Activated B cell treated with CpG ODN at 0.5 μM for 24 hours (primary cell): ENCODE measurements around the gene TGM6. TPM values are rescaled to one million over a fixed set of nuclear protein-coding genes. Genes with fewer than 3 reads are reported as not detected.

ENCODE experiments used
- ATAC-seq: fragments of 200-7000 bp; cut with Tn5 transposase; one replicate; pipeline ENCODE4 v1.10.0; 2021; ENCODE audit warnings: low read depth, mild to moderate bottlenecking, moderate library complexity
- CTCF ChIA-PET: fragments of 350-600 bp; sonication (Branson Sonifier 250); formaldehyde crosslinking; loops from one replicate; lab custom pipeline; 2021; ENCODE audit warnings: antibody characterized with exemption; lab: Charles Lee
- POLR2A ChIA-PET: fragments of 350-600 bp; sonication (Branson Sonifier 250); formaldehyde crosslinking; loops from one replicate; lab custom pipeline; 2021; ENCODE audit warnings: antibody characterized with exemption; lab: Charles Lee
- DNase-seq: peaks from one replicate; pipeline ENCODE4 v3.0.0; 2022
- H3K27ac Mint-ChIP-seq: one replicate; pipeline ENCODE4 v1.8.0; 2020; ENCODE audit warnings: mixed read lengths
- H3K27me3 Mint-ChIP-seq: one replicate; pipeline ENCODE4 v1.8.0; 2021; ENCODE audit warnings: mixed read lengths
- H3K36me3 Mint-ChIP-seq: one replicate; pipeline ENCODE4 v1.8.0; 2021; ENCODE audit warnings: low read depth, mixed read lengths
- H3K4me1 Mint-ChIP-seq: one replicate; pipeline ENCODE4 v1.8.0; 2021; ENCODE audit warnings: mixed read lengths
- H3K4me3 Mint-ChIP-seq: one replicate; pipeline ENCODE4 v1.8.0; 2020; ENCODE audit warnings: mild to moderate bottlenecking, mixed read lengths
- H3K9me3 Mint-ChIP-seq: one replicate; pipeline ENCODE4 v1.8.0; 2020; ENCODE audit warnings: mixed read lengths
- intact Hi-C: fragments of 100-400 bp; cut with micrococcal nuclease; formaldehyde crosslinking; loops from one replicate; pipeline ENCODE4 v1.15.1; 2024
- total RNA-seq: library from RNA; stranded (reverse); gene quantifications from 2 replicates; pipeline ENCODE4 v1.2.3, GENCODE V29; 2022
- TF ChIP-seq, protein P1 (sequence below): fragments of 200-600 bp; IDR thresholded peaks from one replicate; pipeline ENCODE4 v1.8.0; 2022; ENCODE audit warnings: antibody characterized with exemption, mild to moderate bottlenecking

Gene TGM6
- total RNA-seq, 1 donor from 2014 or later, result not detected

DNA sequence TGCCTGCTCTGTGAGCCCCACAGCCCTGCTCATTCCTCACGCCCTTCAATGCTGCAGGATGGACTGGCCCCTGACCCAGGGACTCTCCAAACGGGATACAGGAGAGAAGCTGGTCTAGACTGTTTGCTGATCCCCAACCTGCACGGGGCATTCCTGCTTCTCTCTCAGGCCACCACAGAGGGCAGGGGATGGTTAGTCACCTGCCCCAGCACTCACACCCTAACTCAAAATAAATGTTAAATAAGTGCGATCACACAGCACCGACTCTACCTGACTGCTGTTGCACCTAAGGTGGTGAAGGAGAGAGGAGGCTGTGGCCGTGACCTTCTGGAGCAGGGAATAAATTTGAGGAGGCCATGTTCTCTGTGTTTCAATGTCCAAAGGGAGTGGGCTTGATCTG lies 39.9 kb upstream of the TGM6 start:
- CTCF ChIA-PET, result no interaction called here
- peaks cover 20% of the 10 kb centered on the region for H3K27me3 Mint-ChIP-seq
- no peaks in the 10 kb centered on the region for H3K9me3 Mint-ChIP-seq
- no peaks in the 10 kb centered on the region for H3K4me1 Mint-ChIP-seq
- ATAC-seq (no peak), DNase-seq (no peak)
- no peaks in the 10 kb centered on the region for H3K36me3 Mint-ChIP-seq
- no peak overlapping the region for H3K27ac Mint-ChIP-seq
- TF ChIP-seq, protein P1, sequence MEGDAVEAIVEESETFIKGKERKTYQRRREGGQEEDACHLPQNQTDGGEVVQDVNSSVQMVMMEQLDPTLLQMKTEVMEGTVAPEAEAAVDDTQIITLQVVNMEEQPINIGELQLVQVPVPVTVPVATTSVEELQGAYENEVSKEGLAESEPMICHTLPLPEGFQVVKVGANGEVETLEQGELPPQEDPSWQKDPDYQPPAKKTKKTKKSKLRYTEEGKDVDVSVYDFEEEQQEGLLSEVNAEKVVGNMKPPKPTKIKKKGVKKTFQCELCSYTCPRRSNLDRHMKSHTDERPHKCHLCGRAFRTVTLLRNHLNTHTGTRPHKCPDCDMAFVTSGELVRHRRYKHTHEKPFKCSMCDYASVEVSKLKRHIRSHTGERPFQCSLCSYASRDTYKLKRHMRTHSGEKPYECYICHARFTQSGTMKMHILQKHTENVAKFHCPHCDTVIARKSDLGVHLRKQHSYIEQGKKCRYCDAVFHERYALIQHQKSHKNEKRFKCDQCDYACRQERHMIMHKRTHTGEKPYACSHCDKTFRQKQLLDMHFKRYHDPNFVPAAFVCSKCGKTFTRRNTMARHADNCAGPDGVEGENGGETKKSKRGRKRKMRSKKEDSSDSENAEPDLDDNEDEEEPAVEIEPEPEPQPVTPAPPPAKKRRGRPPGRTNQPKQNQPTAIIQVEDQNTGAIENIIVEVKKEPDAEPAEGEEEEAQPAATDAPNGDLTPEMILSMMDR, result no peak
- H3K4me3 Mint-ChIP-seq, result no peak overlapping the region
- intact Hi-C loops, result no loop called here
- POLR2A ChIA-PET, result no interaction called here

- no peaks in the 10 kb centered on the region for H3K4me1 Mint-ChIP-seq
- no peak for ATAC-seq
- H3K4me3 Mint-ChIP-seq, result no peak overlapping the region
- CTCF ChIA-PET, result interaction anchor here (2.9 kb wide), 1 partner anchor 134 kb away, joined by 8 read pairs; no protein-coding TSS in a partner anchor
- no peaks in the 10 kb centered on the region for H3K36me3 Mint-ChIP-seq
- no peak overlapping the region for H3K27ac Mint-ChIP-seq
- POLR2A ChIA-PET, result no interaction called here
- H3K9me3 Mint-ChIP-seq, result no peaks in the 10 kb centered on the region
- DNase-seq, result no peak
- H3K27me3 Mint-ChIP-seq, result peaks cover 20% of the 10 kb centered on the region
- intact Hi-C loops, result no loop called here
- TF ChIP-seq, protein P1, result no peak
Measured at GRCh38 chr20:2341336-2341735, 39.4 kb upstream of the TGM6 start.

GRCh38 chr20:2342243-2342642 lies 38.5 kb upstream of the TGM6 start:
- DNase-seq, result no peak
- ChIA-PET CTCF (interaction anchor here (2.9 kb wide), 1 partner anchor 135 kb away, joined by 8 read pairs; no protein-coding TSS in a partner anchor), POLR2A (no interaction called here)
- intact Hi-C loops, result no loop called here
- H3K36me3 Mint-ChIP-seq, result no peaks in the 10 kb centered on the region
- peaks cover 16% of the 10 kb centered on the region for H3K27me3 Mint-ChIP-seq
- H3K4me1 Mint-ChIP-seq, result no peaks in the 10 kb centered on the region
- peaks cover 2% of the 10 kb centered on the region for H3K9me3 Mint-ChIP-seq
- TF ChIP-seq, protein P1, result no peak
- no peak overlapping the region for H3K27ac Mint-ChIP-seq
- no peak overlapping the region for H3K4me3 Mint-ChIP-seq
- ATAC-seq, result no peak

DNA sequence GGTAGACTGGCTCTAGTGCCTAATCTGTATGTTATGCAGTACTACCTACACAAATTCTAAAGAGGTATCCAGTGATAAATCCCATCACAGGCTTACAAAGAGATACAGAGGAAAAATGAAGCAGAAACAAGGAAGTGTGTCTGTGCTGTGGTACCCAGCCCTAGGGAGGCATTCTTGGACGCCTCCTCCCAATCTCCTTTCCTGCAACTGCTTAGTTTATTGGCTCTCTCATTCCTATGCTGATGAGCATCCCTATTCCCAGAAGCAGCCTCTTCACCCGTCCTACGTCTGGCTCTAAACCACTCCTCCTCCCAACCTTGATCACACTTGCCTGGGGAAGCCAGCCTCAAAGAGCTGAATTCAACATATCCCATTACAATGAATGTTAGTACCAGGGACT lies 34.5 kb upstream of the TGM6 start:
- no peaks in the 10 kb centered on the region for H3K4me1 Mint-ChIP-seq
- CTCF ChIA-PET, result interaction anchor here (0.9 kb wide), 1 partner anchor 138 kb away, joined by 3 read pairs; no protein-coding TSS in a partner anchor
- peaks cover 2% of the 10 kb centered on the region for H3K9me3 Mint-ChIP-seq
- ATAC-seq, result no peak
- no peak for DNase-seq
- POLR2A ChIA-PET, result no interaction called here
- no peaks in the 10 kb centered on the region for H3K36me3 Mint-ChIP-seq
- peaks cover 16% of the 10 kb centered on the region for H3K27me3 Mint-ChIP-seq
- intact Hi-C loops, result no loop called here
- TF ChIP-seq, protein P1, result no peak
- H3K27ac Mint-ChIP-seq, result no peak overlapping the region
- H3K4me3 Mint-ChIP-seq, result no peak overlapping the region

DNA sequence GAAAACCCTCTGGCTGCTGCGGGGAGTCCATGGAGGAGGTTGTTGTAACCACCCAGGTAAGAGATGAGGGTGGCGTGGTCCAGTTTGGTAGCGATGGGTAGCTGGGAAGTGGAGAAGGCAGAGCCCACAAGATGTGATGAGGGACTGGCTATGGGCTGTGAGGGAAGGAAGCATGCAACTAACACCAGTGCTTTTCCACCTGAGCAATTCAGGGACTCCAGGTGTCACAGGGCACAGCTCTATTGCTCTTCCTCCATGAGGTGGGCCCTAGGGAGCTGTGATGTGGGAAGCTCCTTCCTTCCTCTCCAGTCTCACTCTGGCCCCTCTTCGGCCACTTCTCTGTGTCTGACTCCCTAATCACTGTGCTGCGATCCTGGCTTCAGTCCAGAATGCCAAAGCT lies 32.4 kb upstream of the TGM6 start:
- H3K27ac Mint-ChIP-seq, result no peak overlapping the region
- peaks cover 15% of the 10 kb centered on the region for H3K27me3 Mint-ChIP-seq
- no peaks in the 10 kb centered on the region for H3K36me3 Mint-ChIP-seq
- ChIA-PET CTCF (interaction anchor here (1.5 to 2.1 kb wide), 2 partner anchors 141 to 571 kb away, joined by 3 to 7 read pairs; no protein-coding TSS in a partner anchor), POLR2A (interaction anchor here (0.6 kb wide), 1 partner anchor 99 kb away, joined by 7 read pairs; no protein-coding TSS in a partner anchor)
- no peak for DNase-seq
- peaks cover 2% of the 10 kb centered on the region for H3K9me3 Mint-ChIP-seq
- intact Hi-C loops, result no loop called here
- H3K4me3 Mint-ChIP-seq, result no peak overlapping the region
- TF ChIP-seq, protein P1, result no peak
- H3K4me1 Mint-ChIP-seq, result peaks cover 3% of the 10 kb centered on the region
- ATAC-seq, result no peak
